Measurements from ENCODE around the gene C19orf12. TPM values are rescaled to one million over a fixed set of nuclear protein-coding genes. Genes with fewer than 3 reads are reported as not detected.

The C19orf12 gene
- total RNA-seq, 1 donor from 2014 or later = 66.7 TPM

DNA sequence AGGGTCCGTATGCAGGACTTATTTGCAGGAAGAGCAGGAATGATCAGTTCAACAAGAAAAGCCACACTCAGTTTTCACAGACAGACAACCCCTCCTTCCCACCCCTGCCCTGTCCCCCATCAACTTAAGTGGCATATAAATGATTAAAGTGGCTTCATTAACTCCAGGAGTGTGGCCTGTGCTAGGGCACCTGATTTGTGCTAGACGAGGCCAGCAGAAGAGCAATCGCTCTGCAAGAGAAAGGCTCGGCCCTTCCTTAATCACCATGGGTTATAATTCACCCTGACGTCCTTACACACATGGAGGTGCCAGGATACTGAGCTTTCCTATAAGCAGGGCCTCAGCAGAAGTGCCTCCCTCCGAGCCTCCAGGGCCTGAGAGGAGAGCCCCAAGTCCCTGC, 14.6 kb downstream of the C19orf12 start:
- Mint-ChIP-seq H3K27ac (ENCODE audit: unreplicated experiment) (no peak overlapping the region), H3K4me1 (ENCODE audit: low read depth, unreplicated experiment) (no peaks in the 10 kb centered on the region), H3K9me3 (ENCODE audit: unreplicated experiment) (peaks cover 5% of the 10 kb centered on the region), H3K27me3 (ENCODE audit: unreplicated experiment) (peaks cover 15% of the 10 kb centered on the region), H3K36me3 (ENCODE audit: unreplicated experiment) (no peaks in the 10 kb centered on the region), H3K4me3 (ENCODE audit: unreplicated experiment) (no peak overlapping the region)
- DNase-seq = no peak
- TF ChIP-seq, protein P1, sequence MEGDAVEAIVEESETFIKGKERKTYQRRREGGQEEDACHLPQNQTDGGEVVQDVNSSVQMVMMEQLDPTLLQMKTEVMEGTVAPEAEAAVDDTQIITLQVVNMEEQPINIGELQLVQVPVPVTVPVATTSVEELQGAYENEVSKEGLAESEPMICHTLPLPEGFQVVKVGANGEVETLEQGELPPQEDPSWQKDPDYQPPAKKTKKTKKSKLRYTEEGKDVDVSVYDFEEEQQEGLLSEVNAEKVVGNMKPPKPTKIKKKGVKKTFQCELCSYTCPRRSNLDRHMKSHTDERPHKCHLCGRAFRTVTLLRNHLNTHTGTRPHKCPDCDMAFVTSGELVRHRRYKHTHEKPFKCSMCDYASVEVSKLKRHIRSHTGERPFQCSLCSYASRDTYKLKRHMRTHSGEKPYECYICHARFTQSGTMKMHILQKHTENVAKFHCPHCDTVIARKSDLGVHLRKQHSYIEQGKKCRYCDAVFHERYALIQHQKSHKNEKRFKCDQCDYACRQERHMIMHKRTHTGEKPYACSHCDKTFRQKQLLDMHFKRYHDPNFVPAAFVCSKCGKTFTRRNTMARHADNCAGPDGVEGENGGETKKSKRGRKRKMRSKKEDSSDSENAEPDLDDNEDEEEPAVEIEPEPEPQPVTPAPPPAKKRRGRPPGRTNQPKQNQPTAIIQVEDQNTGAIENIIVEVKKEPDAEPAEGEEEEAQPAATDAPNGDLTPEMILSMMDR (IDR thresholded peaks at IDR 0.05; ENCODE audit: partially characterized antibody, unreplicated experiment) = no peak

DNA sequence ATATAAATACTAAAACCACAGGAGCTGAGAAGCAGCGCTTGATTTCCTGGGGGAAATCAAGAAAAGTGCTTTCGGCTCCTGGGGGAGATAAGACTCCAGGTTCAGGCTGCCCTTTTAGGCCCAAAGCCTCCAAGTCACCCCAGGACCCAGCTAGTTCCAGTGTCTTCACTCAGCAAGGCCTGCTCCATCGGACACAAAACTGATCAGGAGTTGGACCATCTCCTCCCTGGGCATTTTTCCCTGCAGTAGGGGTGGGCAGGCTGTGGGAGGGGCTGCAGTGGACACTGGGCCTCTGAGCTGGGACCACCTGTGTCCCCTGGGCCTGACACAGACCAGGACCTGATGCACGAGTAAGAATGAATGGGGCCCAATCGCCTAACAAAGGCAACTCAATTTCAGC, 15.2 kb downstream of the C19orf12 start:
- Mint-ChIP-seq H3K27me3 (ENCODE audit: unreplicated experiment) (peaks cover 13% of the 10 kb centered on the region), H3K4me3 (ENCODE audit: unreplicated experiment) (no peak overlapping the region), H3K9me3 (ENCODE audit: unreplicated experiment) (peaks cover 7% of the 10 kb centered on the region), H3K4me1 (ENCODE audit: low read depth, unreplicated experiment) (peaks cover 2% of the 10 kb centered on the region), H3K36me3 (ENCODE audit: unreplicated experiment) (no peaks in the 10 kb centered on the region), H3K27ac (ENCODE audit: unreplicated experiment) (no peak overlapping the region)
- TF ChIP-seq, protein P1 (IDR thresholded peaks at IDR 0.05; ENCODE audit: partially characterized antibody, unreplicated experiment) = no peak
- no peak for DNase-seq

DNA sequence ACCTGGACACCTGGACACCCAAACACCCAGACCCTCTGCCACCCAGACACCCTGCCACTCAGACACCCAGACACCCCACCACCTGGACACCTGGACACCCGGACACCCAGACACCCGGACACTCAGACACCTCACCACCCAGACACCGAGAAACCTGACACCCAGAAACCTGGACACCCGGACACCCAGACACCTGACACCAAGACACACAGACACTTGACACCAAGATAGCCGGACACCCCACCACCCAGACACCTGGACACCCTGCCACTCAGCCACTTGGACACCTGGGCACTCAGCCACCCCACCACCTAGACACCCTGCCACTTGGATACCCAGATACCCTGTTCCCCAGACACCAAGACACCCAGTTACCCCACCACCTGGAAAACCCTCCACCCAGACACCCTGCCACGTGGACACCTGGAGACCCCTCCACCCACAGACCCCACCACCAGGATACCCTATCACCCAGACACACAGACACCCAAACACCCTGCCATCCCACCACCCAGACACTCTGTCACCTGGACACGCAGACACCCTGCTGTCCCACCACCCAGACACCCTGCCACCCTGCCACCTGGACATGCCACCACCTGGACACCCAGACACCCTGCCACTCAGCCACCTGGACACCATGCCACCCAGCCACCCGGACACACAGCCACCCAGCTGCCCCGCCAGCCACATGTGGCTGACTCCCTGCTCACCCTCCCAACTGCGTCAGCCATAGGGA, 17.4 kb downstream of the C19orf12 start:
- no peak for DNase-seq
- Mint-ChIP-seq H3K36me3 (ENCODE audit: unreplicated experiment) (no peaks in the 10 kb centered on the region), H3K4me1 (ENCODE audit: low read depth, unreplicated experiment) (peaks cover 9% of the 10 kb centered on the region), H3K27me3 (ENCODE audit: unreplicated experiment) (peaks cover 11% of the 10 kb centered on the region), H3K9me3 (ENCODE audit: unreplicated experiment) (peaks cover 9% of the 10 kb centered on the region), H3K4me3 (ENCODE audit: unreplicated experiment) (no peak overlapping the region), H3K27ac (ENCODE audit: unreplicated experiment) (no peak overlapping the region)
- TF ChIP-seq, protein P1 (IDR thresholded peaks at IDR 0.05; ENCODE audit: partially characterized antibody, unreplicated experiment) = no peak

DNA sequence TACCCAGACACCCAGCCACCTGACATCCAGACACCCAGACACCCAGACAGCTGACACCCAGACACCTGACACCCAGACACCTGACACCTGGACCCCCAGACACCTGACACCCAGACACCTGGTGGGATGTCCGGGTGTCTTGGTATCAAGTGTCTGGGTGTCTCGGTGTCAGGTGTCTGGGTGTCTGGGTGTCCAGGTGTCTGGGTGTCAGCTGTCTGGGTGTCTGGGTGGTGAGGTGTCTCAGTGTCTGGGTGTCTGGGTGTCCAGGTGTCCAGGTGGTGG, 18.6 kb downstream of the C19orf12 start:
- H3K9me3 Mint-ChIP-seq (ENCODE audit: unreplicated experiment) = peaks cover 9% of the 10 kb centered on the region
- peaks cover 11% of the 10 kb centered on the region for H3K27me3 Mint-ChIP-seq (ENCODE audit: unreplicated experiment)
- no peak overlapping the region for H3K4me3 Mint-ChIP-seq (ENCODE audit: unreplicated experiment)
- TF ChIP-seq, protein P1 (IDR thresholded peaks at IDR 0.05; ENCODE audit: partially characterized antibody, unreplicated experiment) = no peak
- no peaks in the 10 kb centered on the region for H3K36me3 Mint-ChIP-seq (ENCODE audit: unreplicated experiment)
- no peak overlapping the region for H3K27ac Mint-ChIP-seq (ENCODE audit: unreplicated experiment)
- no peak for DNase-seq
- peaks cover 9% of the 10 kb centered on the region for H3K4me1 Mint-ChIP-seq (ENCODE audit: low read depth, unreplicated experiment)

DNA sequence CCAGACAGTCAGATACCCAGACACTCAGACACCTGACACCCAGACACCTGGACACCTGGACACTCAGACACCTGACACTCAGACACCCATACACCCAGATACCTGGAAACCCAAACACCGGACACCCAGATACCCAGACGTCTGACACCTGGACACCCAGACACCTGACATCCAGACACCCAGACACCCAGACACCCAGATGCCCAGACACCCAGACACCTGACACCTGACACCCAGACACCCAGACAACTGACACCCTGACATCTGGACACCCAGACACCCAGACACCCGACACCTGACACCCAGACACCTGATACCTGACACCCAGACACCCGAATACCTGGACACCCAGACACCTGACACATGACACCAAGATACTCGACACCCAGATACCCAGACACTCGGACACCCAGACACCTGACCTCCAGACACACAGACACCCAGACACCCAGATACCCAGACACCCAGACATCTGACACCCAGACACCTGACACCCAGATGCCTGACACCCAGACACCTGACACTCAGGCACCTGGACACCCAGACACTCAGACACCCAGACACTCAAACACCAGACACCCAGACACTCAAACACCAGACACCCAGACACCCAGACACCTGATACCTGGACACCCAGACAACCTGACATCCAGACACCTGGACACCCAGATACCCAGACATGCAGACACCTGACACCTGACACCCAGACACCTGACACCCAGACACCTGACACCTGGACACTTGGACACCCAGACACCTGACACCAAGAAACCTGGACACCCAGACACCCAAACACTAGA, 19.1 kb downstream of the C19orf12 start:
- Mint-ChIP-seq H3K27me3 (ENCODE audit: unreplicated experiment) (peaks cover 11% of the 10 kb centered on the region), H3K4me1 (ENCODE audit: low read depth, unreplicated experiment) (peaks cover 9% of the 10 kb centered on the region), H3K9me3 (ENCODE audit: unreplicated experiment) (peaks cover 9% of the 10 kb centered on the region), H3K4me3 (ENCODE audit: unreplicated experiment) (no peak overlapping the region), H3K36me3 (ENCODE audit: unreplicated experiment) (no peaks in the 10 kb centered on the region), H3K27ac (ENCODE audit: unreplicated experiment) (peak overlapping the region; percentile 55)
- DNase-seq = no peak
- TF ChIP-seq, protein P1 (IDR thresholded peaks at IDR 0.05; ENCODE audit: partially characterized antibody, unreplicated experiment) = no peak
